UCSD-AML1 (cell line): ENCODE measurements around the gene IL1RAP.

Experiments used
- DNase-seq: peaks from one replicate; lab custom pipeline; 2025; ENCODE audit not compliant: unreplicated experiment; lab: John Stamatoyannopoulos, UW

The IL1RAP gene

DNA sequence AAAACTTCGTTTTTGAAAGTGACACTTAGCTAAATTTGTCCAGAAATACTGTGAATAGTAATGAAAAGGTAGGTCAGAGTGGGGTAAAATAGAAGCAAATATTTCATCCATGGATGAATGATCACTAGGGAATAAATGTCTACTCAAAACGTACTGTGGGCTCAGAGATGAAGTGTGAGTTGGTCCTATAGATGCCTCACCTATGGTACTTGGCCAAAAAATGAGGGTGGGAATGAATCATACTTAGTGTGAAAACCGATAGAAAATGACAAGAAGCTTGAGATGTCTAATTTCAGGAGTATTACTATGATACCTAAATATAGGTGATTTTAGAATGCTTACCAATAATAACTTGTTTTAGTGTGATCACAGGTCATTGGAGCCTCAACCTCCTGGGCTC is 192.7 kb downstream of the IL1RAP start:
- no peak for DNase-seq
